Measurements from ENCODE around the gene FBXO30. TPM values are rescaled to one million over a fixed set of nuclear protein-coding genes. Genes with fewer than 3 reads are reported as not detected.

The FBXO30 gene
- total and polyA plus RNA-seq, 5 donors from 2014 or later: 0.99 to 4.1 (median 1.6) TPM

- no peak overlapping the region for H3K4me3 Mint-ChIP-seq
- peaks cover 0 to 5% (median 1%) of the 10 kb centered on the region in 4 donors for H3K4me1 Mint-ChIP-seq
- H3K9me3 ChIP-seq (ENCODE audit: control insufficient read depth in 2 of 2, low read length in 2 of 2): no peaks in the 10 kb centered on the region
- DNase-seq (peak in 1 of 3 donors; percentile 73), ATAC-seq (ENCODE audit: low read depth in 2 of 2) (no peak)
- no peaks in the 10 kb centered on the region for H3K36me3 ChIP-seq (ENCODE audit: control insufficient read depth, insufficient read depth, low read length)
- H3K4me1 ChIP-seq (ENCODE audit: control insufficient read depth, insufficient read depth, low read length, poor library complexity, severe bottlenecking): no peaks in the 10 kb centered on the region
- peaks cover 6% of the 10 kb centered on the region for H3K36me3 Mint-ChIP-seq
- H3K4me3 ChIP-seq (ENCODE audit: low read depth, low read length): no peak overlapping the region
- no peaks in the 10 kb centered on the region for H3K27me3 Mint-ChIP-seq
- H3K27me3 ChIP-seq (ENCODE audit: control insufficient read depth, insufficient read depth, low read length): peaks cover 3% of the 10 kb centered on the region
- H3K27ac ChIP-seq (ENCODE audit: insufficient read depth, low read length, poor library complexity, severe bottlenecking): no peak overlapping the region
- H3K27ac Mint-ChIP-seq: no peak overlapping the region
- H3K9me3 Mint-ChIP-seq: peaks cover 0 to 5% (median 0%) of the 10 kb centered on the region in 7 donors
Observed at GRCh38 chr6:145749632-145750031, 65.0 kb downstream of the FBXO30 start.

GRCh38 chr6:145745861-145746260, 68.7 kb downstream of the FBXO30 start:
- no peak overlapping the region for H3K27ac Mint-ChIP-seq

GRCh38 chr6:145744619-145745018, 70.0 kb downstream of the FBXO30 start:
- H3K36me3 ChIP-seq (ENCODE audit: control insufficient read depth, insufficient read depth, low read length): no peaks in the 10 kb centered on the region
- peaks cover 0 to 4% (median 0%) of the 10 kb centered on the region in 7 donors for H3K9me3 Mint-ChIP-seq
- no peak overlapping the region for H3K4me3 ChIP-seq (ENCODE audit: low read depth, low read length)
- H3K4me1 ChIP-seq (ENCODE audit: control insufficient read depth, insufficient read depth, low read length, poor library complexity, severe bottlenecking): no peaks in the 10 kb centered on the region
- no peaks in the 10 kb centered on the region for H3K9me3 ChIP-seq (ENCODE audit: control insufficient read depth in 2 of 2, low read length in 2 of 2)
- no peak overlapping the region for H3K4me3 Mint-ChIP-seq
- no peak for DNase-seq
- peaks cover 0 to 3% (median under 1%) of the 10 kb centered on the region in 4 donors for H3K4me1 Mint-ChIP-seq
- H3K36me3 Mint-ChIP-seq: peaks cover 6% of the 10 kb centered on the region
- H3K27ac ChIP-seq (ENCODE audit: insufficient read depth, low read length, poor library complexity, severe bottlenecking): no peak overlapping the region
- ATAC-seq (ENCODE audit: low read depth in 2 of 2): no peak
- peaks cover 3% of the 10 kb centered on the region for H3K27me3 ChIP-seq (ENCODE audit: control insufficient read depth, insufficient read depth, low read length)
- H3K27ac Mint-ChIP-seq: no peak overlapping the region
- H3K27me3 Mint-ChIP-seq: peaks cover 5% of the 10 kb centered on the region

More at GRCh38 chr6:145745861-145746260, 68.7 kb downstream of the FBXO30 start:
- Histone ChIP-seq H3K4me1 (ENCODE audit: control insufficient read depth, insufficient read depth, low read length, poor library complexity, severe bottlenecking) (no peaks in the 10 kb centered on the region), H3K9me3 (ENCODE audit: control insufficient read depth in 2 of 2, low read length in 2 of 2) (no peaks in the 10 kb centered on the region), H3K4me3 (ENCODE audit: low read depth, low read length) (no peak overlapping the region), H3K27me3 (ENCODE audit: control insufficient read depth, insufficient read depth, low read length) (peaks cover 3% of the 10 kb centered on the region), H3K27ac (ENCODE audit: insufficient read depth, low read length, poor library complexity, severe bottlenecking) (no peak overlapping the region), H3K36me3 (ENCODE audit: control insufficient read depth, insufficient read depth, low read length) (no peaks in the 10 kb centered on the region)
- peaks cover 0 to 4% (median 0%) of the 10 kb centered on the region in 7 donors for H3K9me3 Mint-ChIP-seq
- DNase-seq (no peak), ATAC-seq (ENCODE audit: low read depth in 2 of 2) (no peak)
- H3K36me3 Mint-ChIP-seq: peaks cover 6% of the 10 kb centered on the region
- peaks cover 0 to 5% (median 1%) of the 10 kb centered on the region in 4 donors for H3K4me1 Mint-ChIP-seq
- H3K4me3 Mint-ChIP-seq: no peak overlapping the region
- peaks cover 5% of the 10 kb centered on the region for H3K27me3 Mint-ChIP-seq

Other genes with a start within 250 kb of the FBXO30 start
- 6.8 TPM for gene EPM2A, start 79.3 kb downstream of the FBXO30 start, total RNA-seq
- 1 to 10 TPM; 5.1 to 6.1 (median 5.5) TPM for gene EPM2A, start 79.3 kb downstream of the FBXO30 start, polyA plus RNA-seq
- 23.9 TPM for gene SHPRH, start 149.6 kb upstream of the FBXO30 start, total RNA-seq
- 1 to 10 TPM; 6.2 to 9.5 (median 7.4) TPM for gene SHPRH, start 149.6 kb upstream of the FBXO30 start, polyA plus RNA-seq
- not detected for gene GRM1, start 214.3 kb upstream of the FBXO30 start, total RNA-seq
- under 1 TPM in 1 of 4 donors, not detected in 3; 0.10 TPM for gene GRM1, start 214.3 kb upstream of the FBXO30 start, polyA plus RNA-seq